GM20431 (cell line): ENCODE data around the gene NT5DC2.

Experiments
- in situ Hi-C: fragments of 300-500 bp; cut with MseI, MboI; formaldehyde crosslinking; loops from one replicate; pipeline ENCODE4 v1.15.0; 2020; ENCODE audit warnings: low sequenced_read_pairs; ENCODE audit not compliant: unreplicated experiment

NT5DC2 gene

DNA sequence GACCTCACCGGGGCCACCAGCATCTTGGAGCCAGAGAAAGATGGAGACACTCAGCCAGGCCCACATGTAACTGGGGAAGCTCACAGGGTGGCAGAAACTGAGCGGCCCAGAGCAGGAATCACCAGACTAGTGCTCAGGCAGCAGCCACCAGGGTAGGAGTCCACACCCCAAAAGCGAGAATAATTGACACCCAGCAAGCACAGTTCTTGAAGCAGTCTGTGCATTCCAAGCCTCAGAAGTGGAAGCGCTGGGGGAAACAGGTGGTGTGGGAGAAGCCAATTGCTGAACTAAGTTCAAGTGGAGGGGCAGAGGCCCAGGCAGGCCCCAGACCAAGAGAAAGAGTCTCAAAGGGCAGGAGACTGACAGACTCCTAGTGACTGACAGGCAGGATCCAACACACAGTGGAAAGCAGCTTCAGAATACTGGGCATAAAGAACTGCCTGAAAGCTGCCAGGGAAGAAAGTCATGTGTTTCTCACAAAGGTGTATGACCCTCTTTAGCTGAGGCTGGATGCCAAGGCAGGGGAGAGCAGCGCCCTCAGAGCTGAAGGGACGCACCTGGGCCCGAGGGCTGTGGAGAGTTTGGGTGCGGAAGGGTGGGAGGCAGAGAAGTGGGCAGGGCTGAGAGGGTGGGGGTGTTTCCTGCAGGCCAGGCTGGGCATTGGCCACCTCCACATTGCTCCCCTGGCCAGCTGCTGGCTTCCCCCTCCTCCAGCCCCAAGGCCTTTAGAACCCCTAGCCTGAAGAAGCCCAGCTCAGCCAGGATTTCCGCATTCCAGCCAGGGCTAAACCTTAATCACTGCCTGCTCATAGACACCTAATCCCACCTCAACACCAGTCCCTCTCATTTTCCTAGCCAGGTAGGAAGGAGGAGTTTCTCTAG, 7.7 kb downstream of the NT5DC2 start:
- in situ Hi-C loops = no loop called here

DNA sequence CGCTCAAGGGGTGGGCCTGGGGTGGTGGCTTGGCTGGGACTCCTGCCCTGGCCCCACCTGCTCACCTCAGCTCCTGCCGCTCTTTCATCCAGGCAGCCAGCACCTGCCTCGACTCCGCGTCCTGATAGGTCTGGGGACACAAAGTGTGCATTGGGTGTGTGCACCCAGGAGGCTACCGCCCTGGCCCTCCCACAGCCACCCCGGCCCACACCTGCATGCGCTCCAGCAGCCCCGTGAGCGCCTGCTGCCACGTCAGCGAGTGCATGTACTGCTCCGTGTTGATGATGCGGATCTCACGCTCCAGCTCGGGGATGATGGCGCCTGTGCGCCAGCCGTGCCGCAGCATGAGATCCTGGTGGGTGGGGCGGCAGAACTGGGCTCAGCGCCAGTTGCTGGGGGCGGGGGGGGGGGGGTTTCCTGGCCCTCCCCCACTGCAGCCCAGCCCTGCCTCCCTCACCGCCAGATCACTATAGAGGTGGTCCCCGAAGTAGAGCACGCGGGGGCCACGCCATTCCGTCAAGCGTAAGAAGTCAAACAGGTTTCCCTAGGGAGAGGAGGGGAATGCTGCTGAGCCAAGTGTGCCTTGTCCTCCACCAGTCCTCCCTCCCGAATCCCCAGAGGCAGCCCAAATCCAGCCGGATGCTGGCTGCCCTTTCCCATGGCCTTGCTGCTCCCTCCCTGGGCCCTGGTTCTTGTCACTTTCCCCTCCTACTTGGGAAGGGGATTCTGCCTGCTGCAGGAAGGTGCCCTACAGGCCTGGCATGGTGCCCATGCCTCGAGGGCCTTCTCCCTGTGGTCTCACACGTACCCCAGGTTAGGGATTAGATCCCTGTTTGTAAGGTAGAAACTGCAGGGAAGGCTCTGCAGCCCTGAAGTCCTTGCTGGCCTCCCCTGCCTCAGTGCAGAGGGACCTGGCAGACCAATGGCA, 8.6 kb downstream of the NT5DC2 start:
- in situ Hi-C loops = no loop called here

DNA sequence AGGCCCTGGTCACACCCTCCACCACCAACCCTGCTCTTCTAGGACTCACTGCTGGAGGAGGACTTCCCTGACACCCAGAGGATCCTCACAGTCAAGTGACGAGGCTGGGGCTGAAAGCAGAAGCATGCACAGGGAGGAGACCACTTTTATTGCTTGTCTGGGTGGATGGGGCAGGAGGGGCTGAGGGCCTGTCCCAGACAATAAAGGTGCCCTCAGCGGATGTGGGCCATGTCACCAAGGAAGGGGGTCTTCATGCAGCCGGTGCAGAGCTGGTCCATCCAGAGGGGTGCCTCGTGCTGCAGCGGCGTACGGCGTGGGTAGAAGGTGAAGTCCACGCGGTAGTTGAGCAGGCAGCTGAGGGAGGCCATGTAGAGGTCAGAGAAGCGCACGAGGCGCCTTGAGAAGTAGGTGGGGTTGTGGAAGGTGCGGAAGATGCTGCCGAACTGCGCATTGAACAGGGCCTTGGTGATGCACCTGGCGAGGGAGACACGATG, 9.4 kb downstream of the NT5DC2 start:
- in situ Hi-C loops = no loop called here

DNA sequence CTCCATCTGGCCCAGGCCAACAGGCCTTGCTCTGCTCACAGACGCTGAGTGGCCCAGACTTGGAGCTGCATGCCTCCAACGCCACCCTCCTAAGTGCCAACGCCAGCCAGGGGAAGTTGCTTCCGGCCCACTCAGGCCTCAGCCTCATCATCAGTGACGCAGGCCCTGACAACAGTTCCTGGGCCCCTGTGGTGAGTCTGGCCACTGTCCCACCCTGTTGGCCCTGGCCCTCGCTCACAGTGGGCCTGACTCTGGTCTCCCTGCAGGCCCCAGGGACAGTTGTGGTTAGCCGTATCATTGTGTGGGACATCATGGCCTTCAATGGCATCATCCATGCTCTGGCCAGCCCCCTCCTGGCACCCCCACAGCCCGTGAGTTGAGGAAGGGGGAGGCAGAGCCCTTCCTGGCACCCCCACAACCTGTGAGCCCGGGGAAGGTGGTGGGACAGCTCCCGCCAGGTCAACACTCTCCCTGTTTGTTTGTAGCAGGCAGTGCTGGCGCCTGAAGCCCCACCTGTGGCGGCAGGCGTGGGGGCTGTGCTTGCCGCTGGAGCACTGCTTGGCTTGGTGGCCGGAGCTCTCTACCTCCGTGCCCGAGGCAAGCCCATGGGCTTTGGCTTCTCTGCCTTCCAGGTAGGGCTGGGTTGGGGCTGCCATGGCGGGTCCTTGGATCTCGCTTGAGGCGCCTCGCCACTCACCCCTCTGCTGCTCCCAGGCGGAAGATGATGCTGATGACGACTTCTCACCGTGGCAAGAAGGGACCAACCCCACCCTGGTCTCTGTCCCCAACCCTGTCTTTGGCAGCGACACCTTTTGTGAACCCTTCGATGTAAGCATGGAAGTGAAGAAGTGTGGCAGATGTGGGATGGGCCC, 10.0 kb downstream of the NT5DC2 start:
- in situ Hi-C loops = no loop called here

DNA sequence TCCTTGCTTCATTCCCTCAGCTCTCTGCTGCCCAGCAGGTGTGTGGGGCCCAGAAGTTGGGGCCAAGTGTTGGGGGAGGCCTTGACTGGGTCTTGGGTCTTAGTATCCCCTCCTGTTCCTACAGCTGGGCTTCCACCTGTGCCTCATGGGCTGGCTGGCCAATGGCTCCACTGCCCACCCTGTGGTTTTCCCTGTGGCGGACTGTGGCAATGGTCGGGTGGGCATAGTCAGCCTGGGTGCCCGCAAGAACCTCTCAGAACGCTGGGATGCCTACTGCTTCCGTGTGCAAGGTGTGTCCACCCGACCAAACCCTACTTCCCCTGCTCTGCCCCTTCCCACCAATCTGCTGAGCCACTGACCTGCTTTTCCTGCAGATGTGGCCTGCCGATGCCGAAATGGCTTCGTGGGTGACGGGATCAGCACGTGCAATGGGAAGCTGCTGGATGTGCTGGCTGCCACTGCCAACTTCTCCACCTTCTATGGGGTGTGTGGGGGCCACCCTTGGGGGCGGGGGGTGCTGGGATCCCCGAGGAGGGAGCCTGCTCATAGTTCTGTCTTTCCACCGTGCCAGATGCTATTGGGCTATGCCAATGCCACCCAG, 10.9 kb downstream of the NT5DC2 start:
- in situ Hi-C loops = no loop called here

DNA sequence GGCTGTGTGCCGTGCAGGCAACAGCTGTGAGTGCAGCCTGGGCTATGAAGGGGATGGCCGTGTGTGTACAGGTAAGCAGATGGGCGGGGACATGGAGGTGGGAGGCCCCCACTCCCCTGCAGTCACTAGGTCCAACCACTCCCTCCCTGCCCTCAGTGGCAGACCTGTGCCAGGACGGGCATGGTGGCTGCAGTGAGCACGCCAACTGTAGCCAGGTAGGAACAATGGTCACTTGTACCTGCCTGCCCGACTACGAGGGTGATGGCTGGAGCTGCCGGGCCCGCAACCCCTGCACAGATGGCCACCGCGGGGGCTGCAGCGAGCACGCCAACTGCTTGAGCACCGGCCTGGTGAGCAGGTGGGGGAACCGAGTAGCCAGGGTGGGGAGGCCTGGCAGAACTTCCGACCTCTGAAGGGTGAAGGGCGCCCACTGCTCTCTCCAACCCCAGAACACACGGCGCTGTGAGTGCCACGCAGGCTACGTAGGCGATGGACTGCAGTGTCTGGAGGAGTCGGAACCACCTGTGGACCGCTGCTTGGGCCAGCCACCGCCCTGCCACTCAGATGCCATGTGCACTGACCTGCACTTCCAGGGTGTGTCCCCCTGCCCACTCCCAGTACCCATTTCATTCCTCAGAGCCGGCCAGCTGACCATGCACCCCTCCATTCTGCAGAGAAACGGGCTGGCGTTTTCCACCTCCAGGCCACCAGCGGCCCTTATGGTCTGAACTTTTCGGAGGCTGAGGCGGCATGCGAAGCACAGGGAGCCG, 11.6 kb downstream of the NT5DC2 start:
- in situ Hi-C loops = no loop called here

DNA sequence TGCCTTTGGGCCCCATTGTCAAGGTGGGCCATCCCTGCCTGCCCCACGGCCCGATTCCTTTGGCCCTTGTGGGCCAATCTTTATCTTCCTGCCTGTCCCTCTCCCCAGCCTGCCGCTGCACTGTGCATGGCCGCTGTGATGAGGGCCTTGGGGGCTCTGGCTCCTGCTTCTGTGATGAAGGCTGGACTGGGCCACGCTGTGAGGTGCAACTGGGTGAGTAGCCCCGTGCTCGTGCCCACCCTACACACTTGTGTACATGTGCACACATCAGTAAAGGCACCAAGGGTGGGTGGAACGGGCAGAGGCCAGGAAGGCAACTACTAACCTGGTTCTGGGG, 12.2 kb downstream of the NT5DC2 start:
- in situ Hi-C loops = no loop called here

DNA sequence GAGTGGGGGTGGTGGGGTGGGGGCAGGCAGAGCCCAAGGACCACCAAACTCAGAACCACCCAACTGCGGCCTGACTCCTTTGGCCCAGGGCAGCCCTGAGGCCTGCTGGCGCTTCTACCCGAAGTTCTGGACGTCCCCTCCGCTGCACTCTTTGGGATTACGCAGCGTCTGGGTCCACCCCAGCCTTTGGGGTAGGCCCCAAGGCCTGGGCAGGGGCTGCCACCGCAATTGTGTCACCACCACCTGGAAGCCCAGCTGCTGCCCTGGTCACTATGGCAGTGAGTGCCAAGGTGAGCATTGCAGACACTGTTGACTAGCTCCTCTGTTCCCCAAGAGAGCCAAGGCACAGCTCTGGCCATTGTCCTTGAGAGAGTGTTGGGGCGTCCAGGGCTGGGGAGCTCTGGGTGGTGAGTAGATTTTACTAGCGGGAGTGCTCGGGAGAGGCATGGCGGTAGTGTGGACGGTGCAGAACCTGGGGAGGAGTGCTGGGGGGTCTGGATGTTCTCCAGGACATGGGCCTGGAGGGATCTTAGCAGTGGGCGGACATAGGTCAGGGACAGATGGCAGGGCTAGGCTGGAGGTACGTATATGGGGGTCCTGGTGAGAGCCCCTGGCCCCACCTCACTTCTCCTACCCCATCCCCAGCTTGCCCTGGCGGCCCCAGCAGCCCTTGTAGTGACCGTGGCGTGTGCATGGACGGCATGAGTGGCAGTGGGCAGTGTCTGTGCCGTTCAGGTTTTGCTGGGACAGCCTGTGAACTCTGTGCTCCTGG, 12.8 kb downstream of the NT5DC2 start:
- in situ Hi-C loops = no loop called here

DNA sequence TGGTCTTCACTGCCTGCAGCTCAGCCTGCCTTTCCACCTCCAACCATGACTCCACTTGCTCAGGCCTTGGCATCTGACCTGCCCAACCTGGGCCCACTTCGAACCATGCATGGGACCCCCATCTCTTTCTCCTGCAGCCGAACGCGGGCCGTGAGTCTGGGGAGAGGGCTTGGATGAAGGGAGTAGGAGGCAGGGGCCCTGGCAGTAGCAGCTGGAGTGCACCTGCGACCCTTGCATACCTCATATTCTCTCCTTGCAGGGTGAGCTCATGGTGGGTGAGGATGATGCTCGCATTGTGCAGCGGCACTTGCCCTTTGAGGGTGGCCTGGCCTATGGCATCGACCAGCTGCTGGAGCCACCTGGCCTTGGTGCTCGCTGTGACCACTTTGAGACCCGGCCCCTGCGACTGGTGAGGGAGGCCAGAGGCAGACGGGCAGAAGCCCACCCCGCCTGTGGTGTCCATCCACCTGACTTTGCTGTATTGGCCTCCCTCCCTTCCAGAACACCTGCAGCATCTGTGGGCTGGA, 13.5 kb downstream of the NT5DC2 start:
- in situ Hi-C loops = no loop called here

DNA sequence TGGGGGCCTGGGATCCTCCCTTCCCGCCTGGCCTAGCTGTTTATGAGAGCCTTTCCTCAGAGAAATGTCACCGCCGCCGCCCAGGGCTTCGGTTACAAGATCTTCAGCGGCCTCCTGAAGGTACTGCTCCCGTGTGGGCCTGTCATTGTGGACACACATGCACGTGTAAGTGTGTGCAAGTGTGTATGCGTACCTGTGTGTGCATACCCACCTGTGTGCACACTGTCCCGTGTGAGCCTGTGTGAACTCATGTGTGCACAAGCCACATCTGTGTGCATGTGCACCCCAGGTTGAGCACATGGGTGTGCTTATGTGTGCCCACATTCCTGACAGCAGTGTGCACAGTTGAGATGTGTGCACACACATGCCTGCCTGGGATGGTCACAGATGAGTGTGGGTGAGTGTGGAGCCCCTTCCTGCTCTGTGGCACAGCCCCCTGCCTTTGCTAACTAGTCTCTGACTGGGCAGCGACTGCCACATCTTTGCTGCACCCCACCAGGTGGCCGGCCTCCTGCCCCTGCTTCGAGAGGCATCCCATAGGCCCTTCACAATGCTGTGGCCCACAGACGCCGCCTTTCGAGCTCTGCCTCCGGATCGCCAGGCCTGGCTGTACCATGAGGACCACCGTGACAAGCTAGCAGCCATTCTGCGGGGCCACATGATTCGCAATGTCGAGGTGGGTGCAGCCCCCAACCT, 14.1 kb downstream of the NT5DC2 start:
- in situ Hi-C loops = no loop called here

DNA sequence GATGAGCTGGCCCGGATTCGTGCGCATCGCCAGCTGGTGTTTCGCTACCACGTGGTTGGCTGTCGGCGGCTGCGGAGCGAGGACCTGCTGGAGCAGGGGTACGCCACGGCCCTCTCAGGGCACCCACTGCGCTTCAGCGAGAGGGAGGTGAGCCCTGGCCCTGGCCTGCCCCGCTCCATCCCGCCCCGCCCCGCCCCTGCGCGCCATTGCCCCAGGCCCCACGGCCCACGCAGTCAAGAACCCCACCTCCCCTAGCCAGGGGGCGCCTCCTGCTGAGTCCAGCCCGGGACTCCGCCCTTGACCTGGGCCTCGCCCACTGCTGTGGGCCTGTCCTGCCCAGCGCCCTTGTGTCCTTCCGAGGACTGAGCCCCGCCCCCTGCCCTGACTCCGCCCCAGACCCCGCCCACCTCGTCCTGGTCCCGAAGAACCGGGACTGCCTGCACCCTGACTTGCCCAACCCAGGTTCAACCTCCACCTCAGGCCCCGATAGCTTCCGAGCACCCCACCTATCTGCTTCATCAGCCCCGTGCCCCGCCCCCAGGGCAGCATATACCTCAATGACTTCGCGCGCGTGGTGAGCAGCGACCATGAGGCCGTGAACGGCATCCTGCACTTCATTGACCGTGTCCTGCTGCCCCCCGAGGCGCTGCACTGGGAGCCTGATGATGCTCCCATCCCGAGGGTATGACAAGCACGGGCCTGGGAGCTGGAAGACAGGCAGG, 14.8 kb downstream of the NT5DC2 start:
- in situ Hi-C loops = no loop called here

DNA sequence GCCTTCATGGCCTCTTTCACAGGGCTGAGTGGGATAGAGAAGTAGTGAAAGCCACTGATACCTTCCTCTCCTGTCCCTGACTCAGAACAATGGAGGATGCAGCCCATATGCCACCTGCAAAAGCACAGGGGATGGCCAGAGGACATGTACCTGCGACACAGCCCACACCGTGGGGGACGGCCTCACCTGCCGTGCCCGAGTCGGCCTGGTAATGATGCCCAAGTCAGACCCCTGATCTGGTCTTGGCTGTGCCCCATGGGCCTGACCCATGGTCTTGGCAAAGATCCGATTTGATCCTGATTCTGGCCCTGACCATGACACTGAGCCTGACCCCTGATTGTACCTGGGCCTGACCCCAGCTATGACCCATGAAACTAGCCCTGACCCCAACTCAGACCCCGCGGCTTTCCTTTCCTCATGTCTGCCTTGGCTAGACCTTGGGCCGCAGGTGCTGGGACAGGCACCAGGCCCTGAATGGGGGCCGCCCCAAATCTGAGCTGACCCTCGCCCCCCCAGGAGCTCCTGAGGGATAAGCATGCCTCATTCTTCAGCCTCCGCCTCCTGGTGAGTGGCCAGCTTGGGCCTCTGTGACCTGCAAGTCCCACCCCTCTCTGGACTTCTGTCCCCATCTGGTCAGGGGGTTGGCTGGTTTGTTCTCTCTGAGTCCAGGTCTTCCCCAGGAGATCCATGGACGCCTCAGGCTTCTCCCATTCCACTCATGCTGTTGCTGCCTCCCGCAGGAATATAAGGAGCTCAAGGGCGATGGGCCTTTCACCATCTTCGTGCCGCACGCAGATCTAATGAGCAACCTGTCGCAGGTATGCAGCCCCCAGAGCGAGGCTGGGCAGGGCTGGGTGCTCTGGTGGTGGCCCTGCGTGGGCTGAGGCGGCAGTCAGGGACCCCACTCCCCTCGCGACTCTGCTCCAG, 15.6 kb downstream of the NT5DC2 start:
- in situ Hi-C loops = no loop called here

DNA sequence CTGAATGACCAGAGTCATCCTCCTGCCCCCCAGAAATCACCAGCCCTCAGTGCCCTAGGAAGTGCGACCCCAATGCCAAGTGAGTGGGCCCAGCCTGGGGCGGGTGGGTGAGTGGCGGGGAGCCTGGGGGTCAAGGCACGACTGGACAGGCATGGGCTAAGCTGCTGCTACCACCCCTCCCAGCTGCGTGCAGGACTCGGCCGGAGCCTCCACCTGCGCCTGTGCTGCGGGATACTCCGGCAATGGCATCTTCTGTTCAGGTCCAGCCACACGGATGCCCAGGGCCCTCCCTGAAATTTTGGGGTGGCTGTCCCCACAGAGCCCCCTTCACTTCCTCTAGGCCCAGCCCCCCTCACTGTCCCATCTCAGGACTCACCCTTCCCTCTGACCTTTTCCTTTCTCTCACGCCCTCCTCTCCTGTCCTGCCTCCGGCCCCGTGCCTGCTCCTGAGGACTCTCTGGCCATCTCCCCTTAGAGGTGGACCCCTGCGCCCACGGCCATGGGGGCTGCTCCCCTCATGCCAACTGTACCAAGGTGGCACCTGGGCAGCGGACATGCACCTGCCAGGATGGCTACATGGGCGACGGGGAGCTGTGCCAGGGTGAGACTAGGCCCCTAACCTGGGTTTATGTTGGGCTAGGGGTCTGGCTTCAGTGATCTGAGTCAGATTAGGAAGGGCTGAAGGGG, 17.0 kb downstream of the NT5DC2 start:
- in situ Hi-C loops = no loop called here

DNA sequence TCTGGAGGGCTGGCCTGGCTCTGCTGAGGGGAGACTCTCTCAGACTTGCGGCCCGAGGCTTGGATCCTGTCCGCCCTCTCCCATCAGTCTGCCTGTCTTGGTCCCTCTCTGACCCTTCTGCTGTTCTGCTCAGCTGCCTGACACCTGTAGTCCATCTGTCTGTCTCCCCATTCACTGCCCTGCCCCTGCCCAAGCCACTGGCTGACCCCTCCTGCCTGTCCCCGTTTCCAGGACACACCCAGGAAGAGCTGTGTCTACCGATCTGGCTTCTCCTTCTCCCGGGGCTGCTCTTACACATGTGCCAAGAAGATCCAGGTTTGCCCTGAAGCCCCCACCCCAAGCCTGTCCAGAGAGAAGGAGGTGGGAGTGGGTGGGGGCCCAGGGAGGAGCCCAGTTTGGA, 18.5 kb downstream of the NT5DC2 start:
- in situ Hi-C loops = no loop called here

DNA sequence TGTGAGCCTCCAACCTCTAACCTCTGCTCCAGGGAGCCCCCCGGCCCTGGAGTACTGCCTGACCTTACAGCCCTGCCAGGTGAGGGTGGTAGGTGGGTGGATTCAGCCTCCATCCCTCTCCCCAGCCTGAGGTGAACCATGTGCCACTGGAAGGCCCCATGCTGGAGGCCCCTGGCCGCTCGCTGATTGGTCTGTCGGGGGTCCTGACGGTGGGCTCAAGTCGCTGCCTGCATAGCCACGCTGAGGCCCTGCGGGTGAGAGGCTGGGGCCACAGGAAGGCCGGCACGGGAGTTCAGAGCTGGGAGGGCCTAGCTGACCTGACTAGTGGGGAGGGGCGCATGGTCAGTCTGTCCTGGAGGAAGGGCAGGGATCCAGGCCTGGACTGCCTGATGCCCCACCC, 19.1 kb downstream of the NT5DC2 start:
- in situ Hi-C loops = no loop called here
